ENCODE measurements around the gene CAB39L.

The CAB39L gene

GRCh38 chr13:49386664-49387063 lies 57.2 kb downstream of the CAB39L start:
- FAIRE-seq = peak; percentile 16
- no peak for TF ChIP-seq SPI1 (IDR thresholded peaks at IDR 0.05; ENCODE audit: low read depth, low read length)
- TF ChIP-seq PAX5 (IDR thresholded peaks at IDR 0.05; ENCODE audit: insufficient read depth, low read length, severe bottlenecking) = no peak
- no peak for TF ChIP-seq POLR2A (IDR thresholded peaks at IDR 0.05; ENCODE audit: low read depth, low read length)
- no peak for TF ChIP-seq POLR2AphosphoS5 (IDR thresholded peaks at IDR 0.05; ENCODE audit: low read depth, low read length)
- TF ChIP-seq TAF1 (IDR thresholded peaks at IDR 0.05; ENCODE audit: low read depth, low read length) = no peak
- TF ChIP-seq POU2F2 (IDR thresholded peaks at IDR 0.05; ENCODE audit: low read depth, low read length) = no peak
- no peak for DNase-seq (ENCODE audit: insufficient read length, low spot score)

GRCh38 chr13:49376121-49376520 lies 67.7 kb downstream of the CAB39L start:
- DNase-seq (ENCODE audit: insufficient read length, low spot score) (no peak), FAIRE-seq (peak; percentile 67)
- TF ChIP-seq POLR2AphosphoS5 (IDR thresholded peaks at IDR 0.05; ENCODE audit: low read depth, low read length) = no peak
- no peak for TF ChIP-seq PAX5 (IDR thresholded peaks at IDR 0.05; ENCODE audit: insufficient read depth, low read length, severe bottlenecking)
- TF ChIP-seq POLR2A (IDR thresholded peaks at IDR 0.05; ENCODE audit: low read depth, low read length) = no peak
- TF ChIP-seq SPI1 (IDR thresholded peaks at IDR 0.05; ENCODE audit: low read depth, low read length) = no peak
- TF ChIP-seq TAF1 (IDR thresholded peaks at IDR 0.05; ENCODE audit: low read depth, low read length) = no peak

DNA sequence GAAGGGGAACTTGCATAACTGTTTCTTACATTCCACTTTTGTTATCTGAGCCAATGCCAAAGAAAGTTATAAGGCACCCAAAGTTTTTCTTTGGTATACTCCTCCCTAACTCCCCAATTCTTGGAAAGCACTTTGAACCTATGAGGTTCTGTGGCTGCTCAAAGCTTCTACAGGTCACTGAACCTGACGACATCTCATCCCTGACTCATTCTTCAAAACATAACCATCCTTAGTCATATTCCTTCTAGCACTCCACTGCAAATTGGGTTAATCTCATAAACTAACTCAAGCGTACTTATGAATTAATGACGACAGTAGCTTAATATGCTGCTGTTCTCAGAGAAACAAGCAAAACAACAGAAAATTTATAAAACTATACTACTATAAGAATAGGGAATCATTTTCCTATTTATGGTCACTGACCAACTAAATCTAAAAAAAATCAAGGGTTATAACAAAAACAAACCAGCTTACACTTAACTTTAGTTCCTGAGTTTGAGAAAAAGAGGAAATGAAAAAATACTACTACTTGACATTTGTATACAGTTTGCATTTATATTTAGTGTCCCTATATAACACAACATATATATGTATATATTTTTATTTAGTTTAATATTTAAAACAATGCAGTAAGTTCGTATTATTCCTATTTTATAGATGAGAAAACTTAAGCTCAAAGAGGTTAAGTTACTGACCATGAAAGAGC lies 69.1 kb downstream of the CAB39L start:
- no peak for TF ChIP-seq PAX5 (IDR thresholded peaks at IDR 0.05; ENCODE audit: insufficient read depth, low read length, severe bottlenecking)
- TF ChIP-seq SPI1 (IDR thresholded peaks at IDR 0.05; ENCODE audit: low read depth, low read length) = peak; percentile 59; the same call in 1 of the 2 replicates
- TF ChIP-seq POLR2A (IDR thresholded peaks at IDR 0.05; ENCODE audit: low read depth, low read length) = no peak
- FAIRE-seq (no peak), DNase-seq (ENCODE audit: insufficient read length, low spot score) (no peak)

DNA sequence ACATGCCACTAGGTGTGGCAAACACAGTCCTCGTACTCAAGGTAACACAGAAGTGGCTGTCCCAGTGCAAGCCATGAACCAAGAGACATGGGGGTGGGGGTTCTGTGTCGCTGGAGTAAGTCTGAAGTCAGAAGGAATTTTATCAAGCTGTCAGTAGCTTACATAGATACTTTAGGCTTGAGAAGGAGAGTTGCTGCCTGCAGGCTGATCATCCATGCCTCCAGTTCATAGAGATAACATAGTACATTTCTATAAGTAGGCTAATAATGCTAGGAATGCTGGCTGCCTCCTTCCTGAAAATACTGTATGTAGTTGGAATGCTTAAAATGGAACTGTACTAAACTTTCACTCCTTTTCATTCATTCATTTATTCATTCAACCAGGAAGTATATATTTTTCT lies 70.1 kb downstream of the CAB39L start:
- DNase-seq (ENCODE audit: insufficient read length, low spot score) = no peak
- TF ChIP-seq POLR2A (IDR thresholded peaks at IDR 0.05; ENCODE audit: low read depth, low read length) (no peak), POLR2AphosphoS5 (IDR thresholded peaks at IDR 0.05; ENCODE audit: low read depth, low read length) (no peak), POU2F2 (IDR thresholded peaks at IDR 0.05; ENCODE audit: low read depth, low read length) (no peak), SPI1 (IDR thresholded peaks at IDR 0.05; ENCODE audit: low read depth, low read length) (no peak), TAF1 (IDR thresholded peaks at IDR 0.05; ENCODE audit: low read depth, low read length) (no peak), PAX5 (IDR thresholded peaks at IDR 0.05; ENCODE audit: insufficient read depth, low read length, severe bottlenecking) (no peak)
- FAIRE-seq = peak; percentile 23

DNA sequence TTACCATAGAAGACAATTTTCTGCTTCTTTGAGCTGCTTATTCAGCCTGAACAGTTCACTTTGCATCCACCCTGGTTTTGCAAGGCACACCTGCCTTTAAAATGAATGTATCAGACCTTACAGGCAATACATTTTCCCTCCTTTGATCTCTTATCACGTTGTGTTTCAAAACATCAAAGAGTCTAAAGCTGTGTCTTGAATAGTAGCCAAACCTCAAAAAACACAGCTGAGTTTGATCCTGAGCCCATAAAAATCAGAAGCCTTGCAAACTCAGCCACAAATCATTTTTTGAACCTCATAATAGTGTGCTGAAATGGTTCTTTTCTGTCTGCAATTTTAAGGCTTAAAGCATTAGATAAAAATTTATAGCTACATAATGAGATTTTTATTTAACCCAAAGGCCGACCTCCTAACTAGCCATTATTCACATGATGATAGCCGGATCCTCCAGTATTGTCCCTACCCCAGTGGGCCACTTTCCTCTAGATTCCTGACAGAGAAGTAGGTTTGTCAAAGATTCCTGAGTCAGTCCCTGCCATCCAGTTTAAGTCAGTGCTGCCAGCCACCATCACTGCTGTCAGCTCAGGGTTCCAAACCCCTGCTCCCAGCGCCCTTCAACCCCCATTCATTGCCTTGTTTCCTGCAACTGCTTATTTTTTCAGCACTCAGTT lies 71.8 kb downstream of the CAB39L start:
- peak; percentile 64 for FAIRE-seq
- no peak for DNase-seq (ENCODE audit: insufficient read length, low spot score)

GRCh38 chr13:49370371-49370770 lies 73.5 kb downstream of the CAB39L start:
- DNase-seq (ENCODE audit: insufficient read length, low spot score) (no peak), FAIRE-seq (peak; percentile 40)
- TF ChIP-seq PAX5 (IDR thresholded peaks at IDR 0.05; ENCODE audit: insufficient read depth, low read length, severe bottlenecking) (no peak), POLR2AphosphoS5 (IDR thresholded peaks at IDR 0.05; ENCODE audit: low read depth, low read length) (no peak), TAF1 (IDR thresholded peaks at IDR 0.05; ENCODE audit: low read depth, low read length) (no peak), SPI1 (IDR thresholded peaks at IDR 0.05; ENCODE audit: low read depth, low read length) (no peak), POLR2A (IDR thresholded peaks at IDR 0.05; ENCODE audit: low read depth, low read length) (no peak), POU2F2 (IDR thresholded peaks at IDR 0.05; ENCODE audit: low read depth, low read length) (no peak)

More for the DNA sequence above, 71.8 kb downstream of the CAB39L start:
- TF ChIP-seq POLR2A (IDR thresholded peaks at IDR 0.05; ENCODE audit: low read depth, low read length) = no peak
- no peak for TF ChIP-seq PAX5 (IDR thresholded peaks at IDR 0.05; ENCODE audit: insufficient read depth, low read length, severe bottlenecking)
- no peak for TF ChIP-seq POU2F2 (IDR thresholded peaks at IDR 0.05; ENCODE audit: low read depth, low read length)
- TF ChIP-seq SPI1 (IDR thresholded peaks at IDR 0.05; ENCODE audit: low read depth, low read length) = no peak
- no peak for TF ChIP-seq TAF1 (IDR thresholded peaks at IDR 0.05; ENCODE audit: low read depth, low read length)
- no peak for TF ChIP-seq POLR2AphosphoS5 (IDR thresholded peaks at IDR 0.05; ENCODE audit: low read depth, low read length)

DNA sequence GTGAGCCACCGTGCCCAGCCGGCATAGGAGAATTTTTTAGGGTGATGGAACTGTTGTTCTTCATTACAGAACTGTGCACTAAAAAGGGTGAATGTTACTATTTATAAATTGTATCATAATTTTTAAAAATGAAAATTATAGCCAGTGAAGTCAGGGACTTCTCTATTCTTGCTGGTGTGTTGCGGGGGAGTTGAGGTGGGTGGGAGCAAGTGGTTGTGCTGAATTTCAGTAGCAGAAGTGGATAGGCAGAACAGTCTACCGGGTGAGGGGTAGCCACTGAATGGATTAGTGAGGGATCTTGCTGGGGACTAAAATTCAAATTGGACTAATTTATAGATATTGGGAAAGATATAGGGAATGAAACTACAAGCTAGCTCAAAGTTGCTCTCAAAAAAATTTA lies 74.0 kb downstream of the CAB39L start:
- no peak for DNase-seq (ENCODE audit: insufficient read length, low spot score)
- no peak for FAIRE-seq
- TF ChIP-seq POLR2AphosphoS5 (IDR thresholded peaks at IDR 0.05; ENCODE audit: low read depth, low read length) (no peak), POLR2A (IDR thresholded peaks at IDR 0.05; ENCODE audit: low read depth, low read length) (no peak), TAF1 (IDR thresholded peaks at IDR 0.05; ENCODE audit: low read depth, low read length) (no peak), SPI1 (IDR thresholded peaks at IDR 0.05; ENCODE audit: low read depth, low read length) (no peak), POU2F2 (IDR thresholded peaks at IDR 0.05; ENCODE audit: low read depth, low read length) (no peak), PAX5 (IDR thresholded peaks at IDR 0.05; ENCODE audit: insufficient read depth, low read length, severe bottlenecking) (no peak)

- FAIRE-seq = peak; percentile 47
- TF ChIP-seq PAX5 (IDR thresholded peaks at IDR 0.05; ENCODE audit: insufficient read depth, low read length, severe bottlenecking) (no peak), SPI1 (IDR thresholded peaks at IDR 0.05; ENCODE audit: low read depth, low read length) (peak; percentile 90)
- no peak for DNase-seq (ENCODE audit: insufficient read length, low spot score)
Observed at GRCh38 chr13:49368688-49369087, 75.2 kb downstream of the CAB39L start.

DNA sequence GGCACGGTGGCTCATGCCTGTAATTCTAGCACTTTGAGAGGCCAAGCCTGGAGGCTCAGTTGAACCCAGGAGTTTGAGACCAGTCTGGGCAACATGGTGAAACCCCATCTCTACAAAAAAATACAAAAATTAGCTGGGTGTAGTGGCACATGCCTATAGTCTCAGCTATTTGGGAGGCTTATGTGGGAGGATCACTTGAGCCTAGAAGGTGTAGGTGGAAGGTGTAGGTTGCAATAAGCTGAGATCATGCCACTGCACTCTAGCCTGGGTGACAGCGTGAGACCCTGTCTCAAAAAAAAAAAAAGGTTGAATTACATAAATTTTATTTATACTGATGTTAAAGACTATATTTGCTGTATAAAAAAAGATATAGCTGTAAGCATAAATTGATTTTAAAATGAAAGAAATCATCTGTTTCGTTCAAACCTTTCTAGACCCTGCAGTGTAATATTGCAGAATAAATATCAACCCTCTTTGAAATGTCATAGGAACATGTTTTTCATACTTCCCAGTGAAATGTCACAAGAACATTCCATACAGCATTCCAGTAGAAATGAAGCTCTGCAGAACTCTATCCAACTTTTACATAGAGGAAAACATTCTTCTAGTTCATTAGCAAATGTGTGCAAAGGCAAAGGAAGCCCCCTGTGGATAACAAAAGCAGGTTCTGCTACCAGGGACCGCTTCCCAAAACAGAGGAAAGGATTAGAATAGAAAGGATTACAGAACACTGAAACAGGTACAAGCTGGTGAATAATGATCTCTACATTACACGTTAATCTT lies 76.0 kb downstream of the CAB39L start:
- TF ChIP-seq POLR2A (IDR thresholded peaks at IDR 0.05; ENCODE audit: low read depth, low read length) (no peak), POU2F2 (IDR thresholded peaks at IDR 0.05; ENCODE audit: low read depth, low read length) (no peak), TAF1 (IDR thresholded peaks at IDR 0.05; ENCODE audit: low read depth, low read length) (no peak), PAX5 (IDR thresholded peaks at IDR 0.05; ENCODE audit: insufficient read depth, low read length, severe bottlenecking) (no peak), POLR2AphosphoS5 (IDR thresholded peaks at IDR 0.05; ENCODE audit: low read depth, low read length) (no peak), SPI1 (IDR thresholded peaks at IDR 0.05; ENCODE audit: low read depth, low read length) (no peak)
- FAIRE-seq (no peak), DNase-seq (ENCODE audit: insufficient read length, low spot score) (no peak)
